NAMALWA (cell line): ENCODE data around the gene COL13A1.
A peak's percentile ranks its signal among the peaks of the same experiment; 100 is the strongest.

Experiments
- DNase-seq: peaks from one replicate; pipeline ENCODE4 v3.0.0-alpha.2; 2015; ENCODE audit warnings: low spot score

The COL13A1 gene

DNA sequence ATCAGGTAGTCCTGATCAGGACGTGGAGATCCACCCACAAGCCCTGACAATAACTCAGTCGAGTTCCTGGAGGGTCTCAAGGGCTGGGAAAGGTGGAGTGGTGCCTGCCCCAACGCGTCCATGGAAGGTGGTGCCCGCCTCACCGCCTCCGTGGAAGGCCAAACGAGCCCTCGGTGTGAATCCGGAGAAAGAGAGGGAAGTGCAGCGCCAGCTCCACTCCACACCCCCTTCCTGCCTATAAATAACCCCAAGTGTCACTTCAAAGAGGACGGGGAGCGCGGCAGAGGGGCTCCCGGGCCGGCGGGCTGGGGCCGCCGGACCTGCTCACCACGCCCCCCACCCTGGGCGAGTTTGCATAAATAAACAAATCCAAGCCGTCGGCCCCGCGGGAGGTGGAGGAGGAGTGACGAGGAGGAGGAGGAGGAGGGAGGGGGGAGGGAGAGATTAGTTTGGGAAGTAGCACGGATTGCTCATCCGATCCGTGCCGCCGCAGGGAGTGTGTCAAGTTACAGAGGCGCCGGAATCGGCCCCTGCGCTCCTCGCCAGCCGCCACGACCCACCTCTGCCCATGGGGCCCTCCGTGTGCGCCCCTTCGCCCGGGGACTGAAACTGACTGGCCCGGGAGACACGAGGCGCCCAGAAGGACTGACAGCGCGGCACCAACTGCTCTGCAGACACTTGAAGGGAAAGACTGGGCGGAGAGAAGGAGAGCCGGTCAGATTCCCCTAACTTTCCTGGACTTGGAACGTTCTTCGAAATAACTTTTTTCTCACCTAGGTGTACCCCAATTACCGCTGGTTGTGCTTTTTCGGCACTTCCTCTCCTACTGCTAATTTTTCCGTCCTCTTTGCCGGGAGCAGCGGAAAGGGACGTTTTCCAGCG, at the start of gene COL13A1:
TSS of gene COL13A1 (plus strand) at position 473 of the 882 bp plus-strand sequence. CDS start 518 bp downstream, outside the sequence.
- no peak for DNase-seq

GRCh38 chr10:69752479-69752878, 49.2 kb upstream of the COL13A1 start:
- DNase-seq: no peak

GRCh38 chr10:69756279-69756678, 45.4 kb upstream of the COL13A1 start:
- no peak for DNase-seq

- no peak for DNase-seq
Measured at GRCh38 chr10:69757206-69757552, 44.5 kb upstream of the COL13A1 start.

- no peak for DNase-seq
Measured at GRCh38 chr10:69757553-69758309, 44.0 kb upstream of the COL13A1 start.

GRCh38 chr10:69758310-69758728, 43.4 kb upstream of the COL13A1 start:
- DNase-seq: no peak

GRCh38 chr10:69759641-69760040, 42.1 kb upstream of the COL13A1 start:
- DNase-seq: no peak

DNA sequence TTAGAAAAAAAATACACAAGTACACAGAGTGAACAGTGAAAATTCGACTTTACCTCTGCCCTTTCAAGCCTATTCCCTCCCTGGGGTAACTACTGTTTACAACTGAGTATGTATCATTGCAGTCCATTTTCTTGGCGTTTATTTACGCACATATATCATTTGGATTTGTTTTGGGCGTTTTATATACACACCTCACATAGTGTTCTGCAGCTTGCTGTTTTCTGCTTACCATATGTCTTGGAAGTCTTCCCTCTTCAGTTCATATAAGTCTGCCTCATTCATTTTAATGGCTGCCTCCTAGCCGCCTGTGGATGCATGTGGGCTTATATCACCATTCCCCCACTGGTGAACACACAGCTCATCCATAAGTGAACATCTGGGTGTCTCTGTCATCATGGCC, 41.6 kb upstream of the COL13A1 start:
- no peak for DNase-seq

DNA sequence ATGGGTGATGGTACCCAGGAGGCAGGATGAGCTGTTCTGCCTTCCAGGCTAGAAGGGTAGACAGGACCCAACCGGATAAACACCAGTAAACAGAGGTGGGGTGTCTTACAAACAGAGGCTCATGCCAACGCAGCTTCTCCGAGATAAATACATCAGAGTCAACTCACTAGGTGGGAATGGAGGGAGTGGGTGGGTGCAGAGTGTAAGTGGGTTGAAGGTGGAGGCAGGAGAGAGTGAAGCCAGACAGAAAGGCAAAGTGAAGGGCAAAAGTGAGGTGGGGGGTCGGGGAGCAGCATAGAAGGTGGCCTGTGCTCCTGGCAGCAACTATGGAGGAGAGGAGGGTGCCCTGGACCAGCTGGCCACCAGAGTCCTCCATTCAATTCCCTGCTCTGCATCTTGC, 40.4 kb upstream of the COL13A1 start:
- DNase-seq: no peak

GRCh38 chr10:69766161-69766910, 35.4 kb upstream of the COL13A1 start:
- DNase-seq: no peak

DNA sequence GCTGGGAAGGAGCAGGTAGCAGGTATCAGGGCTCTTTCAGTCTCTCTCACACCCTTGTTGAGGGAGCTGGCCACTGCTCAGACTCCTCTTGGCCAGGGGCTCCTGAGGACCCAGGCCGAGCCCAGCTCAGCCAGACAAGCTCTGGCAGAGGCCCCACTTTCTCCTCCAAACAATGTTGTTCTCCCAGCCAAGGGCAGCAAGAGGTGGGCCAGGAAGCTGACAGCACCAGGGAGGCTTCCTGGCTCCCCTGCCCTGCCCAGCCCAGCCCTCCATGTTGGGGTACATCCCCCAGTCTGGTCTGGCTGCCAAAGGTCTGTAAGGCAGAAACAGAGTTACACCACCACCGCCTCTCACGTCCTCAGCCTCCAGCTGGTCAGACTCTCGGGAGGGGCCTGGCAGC, 33.9 kb upstream of the COL13A1 start:
- DNase-seq: no peak

DNA sequence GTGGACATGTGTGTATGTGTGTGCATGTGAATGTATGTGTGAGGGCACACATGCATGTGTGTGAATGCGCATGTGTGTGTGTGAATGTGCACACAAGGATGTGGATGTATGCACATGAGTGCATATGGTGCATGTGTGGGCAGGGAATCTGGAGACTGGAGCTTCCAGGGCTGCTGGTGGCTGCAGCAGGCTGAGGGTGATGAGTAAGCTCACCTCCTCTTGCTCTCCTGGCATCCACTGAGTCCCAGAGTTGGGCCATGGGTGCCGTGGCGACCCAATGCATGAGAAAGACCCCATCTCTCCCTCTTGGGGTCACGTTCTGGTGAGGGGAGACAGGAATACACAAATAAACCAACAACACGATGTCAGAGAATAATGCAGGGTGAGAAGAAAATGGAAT, 33.3 kb upstream of the COL13A1 start:
- no peak for DNase-seq

GRCh38 chr10:69769395-69769992, 32.2 kb upstream of the COL13A1 start:
- DNase-seq: no peak

GRCh38 chr10:69772933-69773704, 28.6 kb upstream of the COL13A1 start:
- no peak for DNase-seq

DNA sequence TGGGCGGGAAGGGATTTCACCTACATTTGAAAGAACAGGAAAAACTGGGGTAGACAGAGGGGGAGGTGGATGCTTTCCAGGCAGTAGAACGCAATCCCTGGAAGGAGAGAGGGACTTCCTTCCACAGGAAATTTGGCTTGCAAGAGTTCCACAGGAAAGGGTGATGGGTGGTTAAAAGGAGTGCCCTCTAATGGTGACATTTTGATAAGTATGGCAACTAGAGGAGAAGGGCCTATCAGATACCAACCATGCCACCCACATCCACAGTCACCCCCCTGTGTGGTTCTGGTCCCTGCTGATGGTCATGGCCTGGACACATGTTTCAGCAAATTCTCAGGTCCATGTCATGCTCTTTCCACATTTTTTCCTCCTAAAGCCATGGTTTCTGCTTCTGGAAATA, 27.1 kb upstream of the COL13A1 start:
- no peak for DNase-seq

DNA sequence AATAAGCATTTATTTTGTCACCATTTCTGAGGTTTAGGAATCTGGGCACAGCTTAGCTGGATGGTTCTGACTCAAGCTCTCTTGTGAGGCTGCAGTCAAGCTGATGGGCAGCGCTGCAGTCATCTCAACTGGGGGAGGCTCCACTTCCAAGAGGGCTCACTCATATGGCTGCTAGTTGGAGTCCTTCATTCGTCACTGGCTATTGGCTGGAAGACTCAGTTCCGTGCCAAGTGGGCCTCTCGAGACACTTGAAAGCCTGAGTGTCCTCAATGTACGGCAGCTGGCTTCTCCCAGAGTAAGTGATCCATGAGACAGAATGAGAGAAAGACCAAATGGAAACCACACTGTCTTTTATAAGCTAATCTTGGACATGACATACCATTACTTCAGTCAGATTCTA, 21.6 kb upstream of the COL13A1 start:
- DNase-seq: no peak

GRCh38 chr10:69781576-69781975, 20.1 kb upstream of the COL13A1 start:
- DNase-seq: no peak

GRCh38 chr10:69783515-69783914, 18.2 kb upstream of the COL13A1 start:
- no peak for DNase-seq

- DNase-seq: peak; percentile 46
Measured at GRCh38 chr10:69786791-69787190, 14.9 kb upstream of the COL13A1 start.

DNA sequence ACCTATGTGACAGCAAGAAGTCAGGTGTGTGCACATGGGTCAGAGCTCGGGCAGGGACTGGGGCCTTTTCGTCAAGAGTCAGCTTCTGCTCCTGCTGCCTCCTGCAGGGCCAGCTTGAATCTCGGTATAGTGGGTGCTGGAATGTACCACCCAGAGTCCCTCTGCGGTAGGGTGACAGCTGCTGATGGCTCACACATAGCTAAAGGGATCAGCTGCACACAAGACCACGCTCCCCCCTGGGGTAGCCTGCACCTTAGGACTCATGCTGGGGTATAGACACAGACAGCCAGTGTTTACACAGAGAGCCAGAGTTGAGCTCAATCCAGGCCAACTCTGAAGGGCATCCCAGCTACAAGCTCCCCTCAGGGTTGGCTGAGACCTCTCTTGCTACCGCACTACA, 14.0 kb upstream of the COL13A1 start:
- no peak for DNase-seq

GRCh38 chr10:69789164-69789576, 12.5 kb upstream of the COL13A1 start:
- peak; percentile 34 for DNase-seq
